BE2C (cell line): ENCODE results near the gene BARHL2.

Experiments
- DNase-seq: peaks from one replicate; pipeline ENCODE4 v3.0.0-alpha.2; 2020
- H3K27me3 ChIP-seq: fragments of 250-450 bp; sonication (Bioruptor Pico); 2 replicates; pipeline ENCODE4 v1.5.1; 2020; ENCODE audit warnings: mild to moderate bottlenecking
- H3K36me3 ChIP-seq: fragments of 250-450 bp; sonication (Bioruptor Pico); 2 replicates; pipeline ENCODE4 v1.5.1; 2020; ENCODE audit warnings: mild to moderate bottlenecking
- H3K4me1 ChIP-seq: fragments of 250-450 bp; sonication (Bioruptor Pico); 2 replicates; pipeline ENCODE4 v1.5.1; 2020
- H3K4me3 ChIP-seq: 2 replicates; pipeline ENCODE4 v1.5.1; 2011; ENCODE audit warnings: low read depth, low read length
- H3K9me3 ChIP-seq: fragments of 250-450 bp; sonication (Bioruptor Pico); 2 replicates; pipeline ENCODE4 v1.5.1; 2020
- CTCF ChIP-seq: IDR thresholded peaks from 2 replicates; pipeline ENCODE4 v1.5.1; 2012; ENCODE audit warnings: mild to moderate bottlenecking, low read depth, low read length

The BARHL2 gene

GRCh38 chr1:90713741-90714509, 3.2 kb downstream of the BARHL2 start:
- peaks cover 90% of the 10 kb centered on the region for H3K27me3 ChIP-seq
- H3K4me3 ChIP-seq, result no peak overlapping the region
- no peaks in the 10 kb centered on the region for H3K9me3 ChIP-seq
- no peaks in the 10 kb centered on the region for H3K36me3 ChIP-seq
- no peak for DNase-seq
- H3K4me1 ChIP-seq, result no peaks in the 10 kb centered on the region
- no peak for TF ChIP-seq CTCF

GRCh38 chr1:90712915-90713730, 4.0 kb downstream of the BARHL2 start:
- peaks cover 89% of the 10 kb centered on the region for H3K27me3 ChIP-seq
- H3K4me1 ChIP-seq, result no peaks in the 10 kb centered on the region
- no peaks in the 10 kb centered on the region for H3K9me3 ChIP-seq
- no peak for TF ChIP-seq CTCF
- no peak overlapping the region for H3K4me3 ChIP-seq
- no peaks in the 10 kb centered on the region for H3K36me3 ChIP-seq
- no peak for DNase-seq

- H3K4me3 ChIP-seq, result no peak overlapping the region
- TF ChIP-seq CTCF, result no peak
- H3K4me1 ChIP-seq, result no peaks in the 10 kb centered on the region
- H3K27me3 ChIP-seq, result peaks cover 91% of the 10 kb centered on the region
- DNase-seq, result no peak
- no peaks in the 10 kb centered on the region for H3K9me3 ChIP-seq
- no peaks in the 10 kb centered on the region for H3K36me3 ChIP-seq
Measured at GRCh38 chr1:90712153-90712856, 4.8 kb downstream of the BARHL2 start.

GRCh38 chr1:90711696-90712095, 5.4 kb downstream of the BARHL2 start:
- Histone ChIP-seq H3K4me3 (no peak overlapping the region), H3K27me3 (peaks cover 91% of the 10 kb centered on the region), H3K9me3 (no peaks in the 10 kb centered on the region), H3K36me3 (no peaks in the 10 kb centered on the region), H3K4me1 (no peaks in the 10 kb centered on the region)
- DNase-seq, result no peak
- no peak for TF ChIP-seq CTCF

- H3K4me1 ChIP-seq, result no peaks in the 10 kb centered on the region
Measured at GRCh38 chr1:90710579-90711536, 6.2 kb downstream of the BARHL2 start.

More at GRCh38 chr1:90710579-90711536, 6.2 kb downstream of the BARHL2 start:
- Histone ChIP-seq H3K4me3 (no peak overlapping the region), H3K9me3 (no peaks in the 10 kb centered on the region), H3K27me3 (peaks cover 91% of the 10 kb centered on the region), H3K36me3 (no peaks in the 10 kb centered on the region)
- DNase-seq, result no peak
- TF ChIP-seq CTCF, result no peak
